ACHN (cell line): ENCODE results near the gene PIM1.

Source experiments
- DNase-seq: peaks from one replicate; pipeline ENCODE4 v3.0.0-alpha.2; 2015
- in situ Hi-C: cut with HindIII; loops from 2 replicates; pipeline ENCODE4 v1.10.0; 2017; ENCODE audit warnings: low sequenced_read_pairs, low pct_ligation_motif_present, low pct_unique_long_range_greater_than_20kb

The PIM1 gene

DNA sequence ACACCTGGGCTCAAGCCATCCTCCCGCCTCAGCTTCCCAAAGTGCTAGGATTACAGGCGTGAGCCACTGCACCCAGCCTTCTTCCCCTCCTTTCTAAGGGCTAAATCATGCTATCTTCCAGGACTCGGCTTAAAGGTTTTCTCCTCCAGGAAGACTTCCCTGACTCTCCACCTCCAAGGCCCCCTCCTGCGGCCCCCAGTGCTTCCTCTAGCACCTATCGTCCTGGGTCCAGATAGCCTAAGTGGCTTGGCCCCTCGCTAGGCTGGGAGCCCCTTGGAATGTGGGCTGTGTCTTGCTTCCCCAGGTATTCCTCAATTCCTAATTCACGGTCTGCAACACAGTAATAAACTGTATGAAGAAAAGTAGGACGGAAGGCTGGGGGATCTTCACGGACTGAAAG is 36.7 kb downstream of the PIM1 start:
- in situ Hi-C loops, result no loop called here
- no peak for DNase-seq

DNA sequence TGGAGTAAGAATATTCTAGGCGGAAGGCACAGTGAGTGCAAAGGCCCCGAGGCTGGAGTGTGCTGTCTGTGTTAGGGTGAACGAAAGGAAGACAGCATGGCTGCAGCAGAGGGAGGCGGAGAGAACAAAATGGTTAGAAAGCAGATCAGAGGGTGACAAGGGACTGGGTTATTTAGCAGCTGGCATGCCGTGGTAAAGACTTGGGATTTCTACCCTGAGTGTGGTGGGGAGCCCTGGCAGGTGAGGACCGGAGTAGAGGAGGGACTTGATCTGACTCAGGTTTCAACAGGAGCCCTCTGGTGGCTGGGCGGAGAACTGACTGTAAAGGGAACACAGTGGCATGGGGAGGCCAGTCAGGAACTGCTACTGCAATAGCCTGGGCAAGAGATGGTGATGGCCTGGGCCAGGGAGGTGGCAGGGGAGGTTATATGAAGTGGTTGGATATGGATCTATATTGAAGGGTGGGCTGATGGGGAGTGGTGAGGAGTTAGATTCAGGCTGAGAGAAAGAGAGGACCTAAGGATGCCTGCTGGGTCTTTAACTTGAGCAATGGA is 38.0 kb downstream of the PIM1 start:
- DNase-seq, result peak; percentile 75
- in situ Hi-C loops, result no loop called here

DNA sequence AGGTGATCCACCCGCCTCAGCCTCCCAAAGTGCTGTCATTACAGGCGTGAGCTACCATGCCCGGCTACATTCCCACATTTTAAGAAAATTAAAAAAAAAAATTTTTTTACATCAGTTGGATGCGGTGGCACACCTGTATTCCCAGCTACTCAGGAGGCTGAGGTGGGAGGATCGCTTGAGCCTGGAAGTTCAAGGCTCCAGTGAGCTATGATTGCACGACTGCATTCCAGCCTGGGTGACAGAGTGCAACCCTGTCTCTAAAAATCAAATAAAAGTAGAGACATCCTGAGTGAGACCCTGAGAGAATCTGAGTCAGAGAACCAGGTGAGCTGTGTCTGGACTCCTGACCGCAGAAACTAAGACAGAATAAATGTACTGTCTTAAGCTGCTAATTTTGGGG is 38.8 kb downstream of the PIM1 start:
- DNase-seq, result no peak
- in situ Hi-C loops, result no loop called here

DNA sequence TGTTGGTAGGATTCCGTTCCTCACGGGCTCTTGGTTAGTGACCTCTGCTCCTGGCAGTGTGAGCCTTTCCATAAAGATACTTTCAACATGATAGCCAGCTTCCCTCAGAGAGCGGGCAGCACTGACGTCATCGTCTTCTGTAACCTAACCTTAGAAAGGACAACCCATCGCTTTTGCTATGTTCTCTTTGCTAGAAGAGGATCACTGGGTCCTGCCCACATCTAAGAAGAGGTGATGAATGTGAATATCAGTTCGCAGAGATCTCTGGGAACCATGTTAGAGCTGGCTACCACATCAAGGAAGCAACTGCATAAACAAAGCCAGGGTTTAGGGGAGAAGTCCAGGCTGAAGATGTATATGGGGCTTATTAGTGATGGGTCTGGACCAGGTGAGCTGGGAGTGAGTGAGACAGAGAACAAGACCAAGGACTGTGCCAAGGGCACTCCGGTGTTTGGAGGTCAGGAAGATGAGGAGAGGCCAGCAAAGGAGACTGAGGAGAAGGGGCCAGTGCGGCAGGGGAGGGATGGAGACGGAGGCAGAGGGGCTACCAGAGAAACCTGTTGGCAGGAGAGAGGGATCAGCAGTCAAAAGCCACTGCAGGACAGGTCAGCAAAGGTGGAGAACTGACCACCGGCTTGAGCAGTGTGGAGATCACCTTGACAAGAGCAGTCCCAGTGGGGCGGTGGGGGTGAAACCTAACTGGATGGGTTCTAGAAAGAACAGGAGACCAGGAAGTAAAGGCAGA is 39.7 kb downstream of the PIM1 start:
- in situ Hi-C loops, result no loop called here
- no peak for DNase-seq

DNA sequence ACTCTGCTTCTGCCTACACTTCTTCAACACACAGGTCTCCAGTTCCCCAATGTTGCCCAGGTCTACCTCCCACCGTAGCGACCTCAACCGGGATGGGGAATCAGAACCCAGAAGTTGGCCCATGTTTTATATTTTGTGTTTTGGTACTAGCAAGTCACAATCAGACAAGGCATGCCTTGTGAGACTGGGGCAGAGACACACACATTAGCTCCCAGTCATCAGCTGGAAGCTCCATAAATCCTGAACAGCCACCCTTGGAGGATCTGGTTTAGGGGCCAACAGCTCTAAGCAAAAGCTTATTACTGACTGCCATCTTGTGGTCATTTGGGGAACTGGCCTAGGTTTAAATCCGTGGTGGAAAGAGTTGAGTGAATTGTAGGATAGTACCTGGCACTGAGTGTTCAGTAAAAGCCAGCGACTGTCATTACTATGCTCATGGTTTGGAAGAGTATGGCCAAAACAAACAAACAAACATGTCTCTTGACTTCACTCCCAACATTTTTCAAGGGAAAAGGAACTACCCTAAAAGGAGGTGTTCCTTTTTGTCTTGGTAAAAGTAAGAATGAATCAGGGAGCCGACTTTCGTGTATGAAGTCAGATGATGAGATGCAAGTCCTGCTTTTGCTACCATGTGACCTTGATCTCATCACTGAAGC is 40.5 kb downstream of the PIM1 start:
- peak; percentile 75 for DNase-seq

DNA sequence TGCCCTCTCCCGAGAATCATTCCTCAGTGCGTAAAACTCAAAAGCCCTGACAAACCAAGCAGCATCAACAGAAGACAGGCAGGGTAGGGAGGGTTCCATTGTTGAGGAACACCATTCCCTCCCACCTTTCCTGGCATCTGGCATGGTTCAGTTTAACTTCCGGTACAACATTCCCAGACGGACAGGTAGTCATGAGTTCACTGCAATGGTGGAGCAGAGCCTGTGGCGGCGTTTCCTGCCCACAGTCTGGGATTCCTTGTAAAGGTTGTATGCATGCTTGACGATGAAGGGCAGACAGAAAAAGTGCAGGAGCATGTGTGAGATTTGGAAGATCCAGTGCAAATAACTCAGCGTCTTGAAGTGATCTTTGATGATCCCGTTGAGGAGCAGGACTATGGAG is 42.3 kb downstream of the PIM1 start:
- no peak for DNase-seq
- in situ Hi-C loops, result no loop called here

More for the DNA sequence above, 40.5 kb downstream of the PIM1 start:
- in situ Hi-C loops, result no loop called here

DNA sequence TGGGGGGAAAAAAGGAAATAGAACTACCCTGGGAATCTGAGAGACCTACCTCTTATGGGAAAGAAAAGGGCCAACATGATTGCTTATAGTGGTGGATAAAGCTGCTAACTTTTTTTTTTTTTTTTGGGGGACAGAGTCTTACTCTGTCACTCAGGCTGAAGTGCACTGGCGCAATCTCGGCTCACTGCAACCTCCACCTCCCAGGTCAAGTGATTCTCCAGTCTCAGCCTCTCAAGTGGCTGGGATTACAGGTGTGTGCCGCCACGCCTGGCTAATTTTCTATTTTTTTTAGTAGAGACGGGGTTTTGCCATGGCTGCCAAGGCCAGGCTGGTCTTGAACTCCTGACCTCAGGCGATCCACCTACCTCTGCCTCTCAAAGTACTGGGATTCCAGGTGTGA is 48.1 kb downstream of the PIM1 start:
- in situ Hi-C loops, result no loop called here
- no peak for DNase-seq

DNA sequence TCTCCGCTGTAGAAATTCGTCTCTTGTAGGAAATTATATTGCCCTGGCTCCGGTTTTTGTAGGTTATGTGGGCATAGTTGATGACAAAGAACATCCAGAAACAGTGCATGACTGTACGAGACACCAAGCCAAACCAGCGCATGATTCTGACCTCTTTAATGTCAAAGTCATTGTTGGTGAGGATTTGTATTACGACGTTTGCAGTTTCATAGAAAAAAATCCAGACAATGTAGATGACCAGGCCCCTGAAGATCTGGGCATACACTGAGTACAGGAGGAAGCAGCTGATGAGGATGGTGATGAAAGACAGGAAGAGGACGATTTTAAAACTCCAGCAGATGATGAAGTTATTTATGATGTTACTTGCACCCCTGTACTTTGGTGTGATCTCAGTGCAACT is 48.6 kb downstream of the PIM1 start:
- in situ Hi-C loops, result no loop called here
- no peak for DNase-seq

DNA sequence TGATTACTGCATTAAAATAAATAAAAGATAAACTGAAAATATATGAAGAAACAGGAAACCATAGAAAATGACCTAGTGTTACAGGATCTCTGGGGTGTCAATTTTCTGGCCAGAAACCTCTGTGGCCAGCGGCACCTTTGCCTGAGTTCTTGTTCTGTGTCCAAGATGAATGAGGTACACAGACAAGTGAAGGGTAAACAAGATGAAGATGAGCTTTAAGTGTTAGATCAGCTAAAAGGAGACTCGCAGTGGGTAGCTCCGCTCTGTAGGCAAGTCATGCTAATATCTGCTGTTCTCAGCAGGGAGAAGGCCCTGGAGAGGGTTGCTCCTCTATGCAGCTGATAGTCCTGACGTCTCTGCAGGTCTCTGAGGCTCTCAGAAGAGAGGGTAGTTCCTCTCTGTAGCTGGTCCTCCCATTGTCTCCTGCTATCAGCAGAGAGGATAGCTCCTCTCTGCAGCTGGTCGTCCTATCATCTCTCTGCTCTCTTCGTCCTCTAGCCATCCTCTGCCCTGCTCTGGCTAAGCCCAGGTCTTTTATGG is 51.7 kb downstream of the PIM1 start:
- no peak for DNase-seq
- in situ Hi-C loops, result no loop called here

DNA sequence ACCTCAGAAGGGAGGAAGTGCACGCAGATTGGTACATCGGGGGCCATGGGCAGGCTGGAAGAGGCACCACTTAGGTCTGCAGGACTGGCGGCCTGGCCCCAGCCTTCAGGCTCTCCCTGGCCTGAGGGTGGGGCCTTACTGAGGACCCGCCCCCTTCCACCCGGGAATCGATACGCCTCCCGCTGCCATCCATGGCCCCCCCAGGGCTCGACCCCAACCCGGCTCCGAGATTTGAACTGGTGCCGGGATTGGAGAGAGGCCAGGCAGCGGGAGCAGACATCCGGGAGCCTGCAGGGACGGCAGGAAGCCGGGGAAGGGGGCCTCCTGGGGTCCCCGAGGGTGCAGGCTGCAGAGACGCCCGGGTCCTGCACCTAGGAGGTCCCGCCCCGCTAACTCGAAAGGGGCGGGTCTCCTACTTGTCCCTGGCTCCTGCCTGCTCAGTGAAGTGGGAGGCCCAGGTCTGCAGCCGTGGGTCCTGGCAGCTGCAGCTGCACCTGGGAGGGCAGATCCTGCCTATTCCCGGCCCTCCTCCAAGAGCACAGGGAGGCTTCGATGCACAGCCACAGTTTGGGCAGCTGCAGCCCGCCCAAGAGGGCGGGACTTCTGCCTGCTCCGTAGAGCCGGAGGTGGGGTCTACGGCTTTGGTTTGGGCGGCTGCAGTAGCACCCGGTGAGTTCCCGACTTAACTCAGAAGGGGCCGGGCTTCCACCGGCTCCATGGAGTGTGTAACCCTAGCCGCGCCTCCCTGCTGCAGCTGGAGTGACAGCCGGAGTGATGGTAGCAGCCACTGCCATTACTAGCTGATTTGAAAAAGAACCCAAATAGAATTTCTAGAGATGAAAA is 52.4 kb downstream of the PIM1 start:
- in situ Hi-C loops, result no loop called here

DNA sequence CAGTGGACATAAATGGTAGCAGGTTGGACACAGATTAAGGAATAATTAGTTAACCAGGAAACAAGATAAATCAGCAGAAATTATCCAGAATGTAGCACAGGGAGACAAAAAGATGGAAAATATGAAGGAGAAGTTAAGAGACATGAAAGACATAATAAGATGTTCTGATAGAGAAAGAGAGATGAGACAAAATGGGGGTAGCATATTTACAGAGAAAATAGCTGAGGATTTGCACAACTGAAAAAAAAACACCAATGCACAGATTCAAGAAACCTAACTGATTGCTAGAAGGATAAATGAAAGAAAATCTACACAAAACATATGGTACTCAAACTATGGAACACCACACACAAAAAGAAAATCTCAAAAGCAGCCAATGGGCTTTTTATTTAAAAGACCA is 53.0 kb downstream of the PIM1 start:
- in situ Hi-C loops, result no loop called here
- no peak for DNase-seq

More for the DNA sequence above, 52.4 kb downstream of the PIM1 start:
- peak; percentile 93 for DNase-seq
